Testis (tissue), 2 donors: ENCODE measurements around the gene SMG6.

Source experiments
- POLR2A ChIP-seq: fragments of 450-650 bp; IDR thresholded peaks from one replicate; pipeline ENCODE4 v1.6.1; 2017; ENCODE audit warnings: antibody characterized with exemption, mild to moderate bottlenecking, moderate library complexity
- TF ChIP-seq, protein P1 (sequence below), 3 experiments: fragments of 450-650 bp in 2 of 3; fragments of 200-600 bp in 1 of 3; sonication (generic) in 1 of 3; IDR thresholded peaks; one replicate each; pipeline ENCODE4 v1.5.1; 2016 to 2019; ENCODE audit warnings: antibody characterized with exemption in 3 of 3, mild to moderate bottlenecking in 2 of 3, moderate library complexity in 1 of 3

DNA sequence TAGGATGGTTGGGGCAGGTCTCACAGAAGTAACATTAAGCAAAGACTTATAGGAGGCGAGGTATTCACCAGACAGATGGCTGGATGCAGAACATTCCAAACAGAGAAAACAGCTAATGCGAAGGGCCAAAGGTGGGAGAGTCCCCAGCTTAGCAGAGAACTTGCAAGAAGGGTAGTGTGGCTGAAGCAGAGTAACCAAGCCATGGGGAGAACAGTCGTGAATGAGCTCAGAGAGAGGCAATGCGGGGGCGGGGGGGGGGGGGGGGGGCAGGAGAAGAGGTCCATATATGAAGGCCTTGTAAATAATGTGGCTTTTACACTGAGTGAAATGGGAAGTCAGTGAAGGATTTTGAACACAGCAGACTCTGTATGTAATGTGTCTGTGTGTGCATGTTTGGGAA, 81.3 kb downstream of the SMG6 start:
- TF ChIP-seq, protein P1, sequence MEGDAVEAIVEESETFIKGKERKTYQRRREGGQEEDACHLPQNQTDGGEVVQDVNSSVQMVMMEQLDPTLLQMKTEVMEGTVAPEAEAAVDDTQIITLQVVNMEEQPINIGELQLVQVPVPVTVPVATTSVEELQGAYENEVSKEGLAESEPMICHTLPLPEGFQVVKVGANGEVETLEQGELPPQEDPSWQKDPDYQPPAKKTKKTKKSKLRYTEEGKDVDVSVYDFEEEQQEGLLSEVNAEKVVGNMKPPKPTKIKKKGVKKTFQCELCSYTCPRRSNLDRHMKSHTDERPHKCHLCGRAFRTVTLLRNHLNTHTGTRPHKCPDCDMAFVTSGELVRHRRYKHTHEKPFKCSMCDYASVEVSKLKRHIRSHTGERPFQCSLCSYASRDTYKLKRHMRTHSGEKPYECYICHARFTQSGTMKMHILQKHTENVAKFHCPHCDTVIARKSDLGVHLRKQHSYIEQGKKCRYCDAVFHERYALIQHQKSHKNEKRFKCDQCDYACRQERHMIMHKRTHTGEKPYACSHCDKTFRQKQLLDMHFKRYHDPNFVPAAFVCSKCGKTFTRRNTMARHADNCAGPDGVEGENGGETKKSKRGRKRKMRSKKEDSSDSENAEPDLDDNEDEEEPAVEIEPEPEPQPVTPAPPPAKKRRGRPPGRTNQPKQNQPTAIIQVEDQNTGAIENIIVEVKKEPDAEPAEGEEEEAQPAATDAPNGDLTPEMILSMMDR (IDR thresholded peaks at IDR 0.05) = no peak
- no peak for TF ChIP-seq POLR2A
